GM12875 (cell line): ENCODE data around the gene CACFD1.

ENCODE experiments used
- H3K4me3 ChIP-seq: one replicate; pipeline ENCODE4 v1.5.1; 2011; ENCODE audit warnings: low read depth, low read length, control low read depth
- CTCF ChIP-seq: IDR thresholded peaks from 2 replicates; pipeline ENCODE4 v1.5.1; 2011; ENCODE audit warnings: low read depth, mild to moderate bottlenecking, control low read depth, inconsistent platforms, low read length, moderate library complexity, borderline replicate concordance; ENCODE audit not compliant: insufficient read depth

Gene CACFD1

GRCh38 chr9:133453651-133454050 is 6.1 kb upstream of the CACFD1 start:
- no peak for TF ChIP-seq CTCF
- H3K4me3 ChIP-seq: no peak overlapping the region

GRCh38 chr9:133454325-133454724 is 5.5 kb upstream of the CACFD1 start:
- TF ChIP-seq CTCF: no peak
- H3K4me3 ChIP-seq: no peak overlapping the region

- H3K4me3 ChIP-seq: no peak overlapping the region
- no peak for TF ChIP-seq CTCF
These were observed 4.7 kb upstream of the CACFD1 start for GRCh38 chr9:133454943-133455673.

GRCh38 chr9:133455936-133456335 is 3.8 kb upstream of the CACFD1 start:
- no peak overlapping the region for H3K4me3 ChIP-seq
- TF ChIP-seq CTCF: no peak

- peak; percentile 40; the same call in 1 of the 2 replicates for TF ChIP-seq CTCF
- H3K4me3 ChIP-seq: no peak overlapping the region
These were observed 3.4 kb upstream of the CACFD1 start for GRCh38 chr9:133456409-133456808.

GRCh38 chr9:133457233-133457632 is 2.5 kb upstream of the CACFD1 start:
- H3K4me3 ChIP-seq: no peak overlapping the region
- no peak for TF ChIP-seq CTCF

- no peak for TF ChIP-seq CTCF
These were observed 2.0 kb upstream of the CACFD1 start for GRCh38 chr9:133457748-133458147.

More at GRCh38 chr9:133457748-133458147, 2.0 kb upstream of the CACFD1 start:
- H3K4me3 ChIP-seq: no peak overlapping the region
